Erythroblast (primary cell): ENCODE data around the gene CISD2.

Experiments used
- GATA1 ChIP-seq: IDR thresholded peaks from 2 replicates; pipeline ENCODE4 v1.6.1; 2011; ENCODE audit warnings: low read depth, mild to moderate bottlenecking, control low read depth, low read length, moderate library complexity
- POLR2A ChIP-seq: IDR thresholded peaks from 2 replicates; pipeline ENCODE4 v1.6.1; 2011; ENCODE audit warnings: mild to moderate bottlenecking, low read length

- TF ChIP-seq POLR2A (peak; percentile 99), GATA1 (no peak)
These were observed at the start of gene CISD2 for GRCh38 chr4:102868781-102869568.
